Subcutaneous abdominal adipose tissue (tissue), 5 donors: ENCODE data around the gene FNIP2.

Experiments used
- H3K27ac ChIP-seq: one replicate; pipeline ENCODE4 v1.7.0; 2013; ENCODE audit warnings: low read depth, mild to moderate bottlenecking, inconsistent platforms, low read length, moderate library complexity
- H3K27me3 ChIP-seq, 5 donors: one replicate each; pipeline ENCODE4 v1.7.0; 2013; ENCODE audit warnings: low read length in 5 of 5, inconsistent platforms in 1 of 5; ENCODE audit not compliant: control insufficient read depth in 5 of 5, insufficient read depth in 4 of 5
- H3K36me3 ChIP-seq, 5 donors: one replicate each; pipeline ENCODE4 v1.7.0; 2013; ENCODE audit warnings: low read length in 5 of 5; ENCODE audit not compliant: control insufficient read depth in 5 of 5, insufficient read depth in 5 of 5
- H3K4me1 ChIP-seq, 5 donors: one replicate each; pipeline ENCODE4 v1.7.0; 2013; ENCODE audit warnings: low read length in 5 of 5, mild to moderate bottlenecking in 3 of 5, moderate library complexity in 1 of 5; ENCODE audit not compliant: control insufficient read depth in 5 of 5, insufficient read depth in 5 of 5
- H3K4me3 ChIP-seq, 5 donors: one replicate each; pipeline ENCODE4 v1.7.0; 2013; ENCODE audit warnings: low read length in 5 of 5, low read depth in 1 of 5
- H3K9ac ChIP-seq, 5 donors: one replicate each; pipeline ENCODE4 v1.7.0; 2013; ENCODE audit warnings: low read length in 5 of 5, mild to moderate bottlenecking in 4 of 5, moderate library complexity in 3 of 5
- H3K9me3 ChIP-seq, 5 donors: one replicate each; pipeline ENCODE4 v1.7.0; 2013; ENCODE audit warnings: low read length in 5 of 5; ENCODE audit not compliant: control insufficient read depth in 5 of 5
- donor health status: healthy.
- donor health status: healthy.
- donor health status: healthy.
- donor health status: healthy.
- donor health status: healthy.

FNIP2 gene

DNA sequence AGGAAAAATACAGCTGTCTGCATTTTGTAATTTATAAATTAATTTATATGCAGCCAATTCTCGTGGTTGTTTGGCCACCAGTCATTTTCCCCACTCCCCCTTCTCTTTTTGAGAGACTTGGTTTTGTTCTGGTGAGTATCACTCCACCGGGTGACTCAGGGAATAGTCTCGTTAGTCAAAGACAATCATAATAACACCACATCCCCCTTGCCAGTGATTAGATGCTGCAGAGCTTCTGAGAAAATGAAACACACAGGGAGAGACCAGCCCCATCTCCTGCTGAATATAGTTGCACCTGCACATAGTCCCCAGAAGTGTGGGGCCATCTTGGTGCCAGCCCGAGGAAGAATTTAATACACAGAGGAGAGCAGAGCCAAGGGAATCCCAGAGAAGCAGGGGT is 8.0 kb upstream of the FNIP2 start:
- H3K4me3 ChIP-seq = no peak overlapping the region
- H3K9me3 ChIP-seq = no peaks in the 10 kb centered on the region
- peaks cover 0 to 4% (median 0%) of the 10 kb centered on the region in 5 donors for H3K4me1 ChIP-seq
- H3K27me3 ChIP-seq = no peaks in the 10 kb centered on the region
- H3K9ac ChIP-seq = no peak overlapping the region
- H3K27ac ChIP-seq = no peak overlapping the region
- H3K36me3 ChIP-seq = no peaks in the 10 kb centered on the region

DNA sequence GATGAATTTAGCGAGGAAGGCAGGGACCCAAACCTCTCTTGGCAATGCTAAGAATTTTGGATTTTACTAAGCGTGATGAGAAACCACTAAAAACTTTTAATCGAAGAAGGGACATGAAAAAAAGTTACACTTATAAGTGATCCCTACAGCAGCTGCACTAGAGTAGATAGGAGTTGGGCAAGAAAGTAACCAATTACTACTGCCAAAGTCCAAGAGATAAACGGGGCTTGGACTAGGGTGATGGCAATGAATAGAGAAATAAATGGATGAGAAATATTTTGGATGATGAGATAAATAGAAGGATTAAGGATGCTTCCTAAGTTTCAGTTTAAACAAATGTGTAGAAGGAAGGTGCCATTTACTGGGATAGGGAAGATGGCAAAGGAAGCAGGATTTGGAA is 6.3 kb upstream of the FNIP2 start:
- no peak overlapping the region for H3K27ac ChIP-seq
- no peaks in the 10 kb centered on the region for H3K36me3 ChIP-seq
- H3K9me3 ChIP-seq = no peaks in the 10 kb centered on the region
- no peaks in the 10 kb centered on the region for H3K27me3 ChIP-seq
- no peak overlapping the region for H3K9ac ChIP-seq
- H3K4me3 ChIP-seq = no peak overlapping the region
- H3K4me1 ChIP-seq = peaks cover 0 to 4% (median 4%) of the 10 kb centered on the region in 5 donors

DNA sequence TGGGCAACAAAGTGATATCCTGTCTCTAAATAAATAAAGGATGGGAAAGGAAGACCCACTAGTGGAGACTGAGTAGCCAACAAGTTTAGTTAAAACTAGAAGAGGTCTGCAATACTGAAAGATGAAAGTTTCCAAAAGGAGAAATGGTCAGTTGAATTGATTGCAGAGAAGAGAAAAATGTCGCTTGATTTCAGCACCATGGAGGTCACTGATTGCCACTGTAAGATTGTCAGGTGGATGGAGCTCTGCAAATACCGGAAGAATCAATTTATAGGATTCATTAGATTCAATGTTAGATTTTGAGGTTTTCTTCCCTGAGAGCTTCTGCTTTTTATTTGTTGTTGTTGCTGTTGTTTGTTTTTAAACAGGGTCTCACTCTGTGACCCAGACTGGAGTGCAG is 5.4 kb upstream of the FNIP2 start:
- H3K9ac ChIP-seq = no peak overlapping the region
- no peak overlapping the region for H3K27ac ChIP-seq
- H3K27me3 ChIP-seq = no peaks in the 10 kb centered on the region
- no peaks in the 10 kb centered on the region for H3K9me3 ChIP-seq
- no peaks in the 10 kb centered on the region for H3K36me3 ChIP-seq
- H3K4me3 ChIP-seq = no peak overlapping the region
- H3K4me1 ChIP-seq = peaks cover 0 to 11% (median 9%) of the 10 kb centered on the region in 5 donors

DNA sequence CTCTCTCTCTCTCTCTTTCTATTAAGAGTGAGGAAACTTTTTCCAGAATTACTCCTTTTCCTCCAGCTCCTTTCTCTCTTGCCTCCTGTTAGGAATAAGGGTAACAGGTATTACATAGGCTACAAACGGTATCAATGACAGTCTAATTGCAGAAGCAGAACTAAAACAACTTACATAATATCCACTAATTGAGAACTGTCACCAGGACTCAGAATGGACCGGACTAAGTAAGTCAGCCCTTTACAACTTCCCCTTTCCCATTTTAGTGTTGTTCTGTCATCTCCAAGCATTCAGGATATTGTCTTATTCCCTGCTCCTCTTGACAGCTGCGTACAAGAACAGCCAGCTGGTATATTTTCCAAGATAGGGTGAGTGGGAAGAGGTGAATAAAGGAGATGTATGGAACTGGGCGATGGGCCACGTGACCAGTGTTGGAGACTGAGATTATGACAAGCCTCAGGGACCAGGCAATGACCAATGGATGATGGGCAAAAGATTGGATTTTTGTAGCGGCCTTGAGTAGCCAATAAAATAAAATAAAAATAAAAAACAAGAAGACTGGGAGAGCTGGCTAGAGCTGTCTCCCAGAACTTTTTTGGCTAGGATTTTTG is 2.3 kb upstream of the FNIP2 start:
- no peaks in the 10 kb centered on the region for H3K27me3 ChIP-seq
- H3K27ac ChIP-seq = no peak overlapping the region
- no peaks in the 10 kb centered on the region for H3K36me3 ChIP-seq
- peaks cover 0 to 31% (median 29%) of the 10 kb centered on the region in 5 donors for H3K4me1 ChIP-seq
- no peak overlapping the region for H3K4me3 ChIP-seq
- no peaks in the 10 kb centered on the region for H3K9me3 ChIP-seq
- no peak overlapping the region for H3K9ac ChIP-seq

DNA sequence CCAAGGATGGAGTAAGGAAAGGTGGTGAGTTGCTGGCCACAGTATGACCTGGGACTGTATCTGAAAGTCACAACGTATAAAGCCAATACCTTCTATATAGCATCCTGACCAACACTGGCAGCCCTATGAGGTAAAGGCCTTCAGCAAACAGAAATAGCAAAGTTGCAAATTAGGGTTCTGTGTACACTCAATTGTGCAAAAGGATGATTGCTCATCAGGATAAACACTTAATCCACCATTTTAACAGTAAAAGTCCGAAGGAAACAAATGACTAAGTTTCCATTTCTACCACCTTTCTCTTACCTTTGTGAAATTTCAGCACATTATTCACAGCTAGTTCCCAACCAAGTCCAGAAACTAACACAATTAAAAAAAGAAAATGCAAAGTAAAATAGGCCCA is 1.4 kb upstream of the FNIP2 start:
- Histone ChIP-seq H3K27me3 (no peaks in the 10 kb centered on the region), H3K9me3 (no peaks in the 10 kb centered on the region), H3K4me1 (peaks cover 0 to 39% (median 36%) of the 10 kb centered on the region in 5 donors), H3K4me3 (no peak overlapping the region), H3K9ac (no peak overlapping the region), H3K36me3 (no peaks in the 10 kb centered on the region), H3K27ac (peak overlapping the region; percentile 93)

DNA sequence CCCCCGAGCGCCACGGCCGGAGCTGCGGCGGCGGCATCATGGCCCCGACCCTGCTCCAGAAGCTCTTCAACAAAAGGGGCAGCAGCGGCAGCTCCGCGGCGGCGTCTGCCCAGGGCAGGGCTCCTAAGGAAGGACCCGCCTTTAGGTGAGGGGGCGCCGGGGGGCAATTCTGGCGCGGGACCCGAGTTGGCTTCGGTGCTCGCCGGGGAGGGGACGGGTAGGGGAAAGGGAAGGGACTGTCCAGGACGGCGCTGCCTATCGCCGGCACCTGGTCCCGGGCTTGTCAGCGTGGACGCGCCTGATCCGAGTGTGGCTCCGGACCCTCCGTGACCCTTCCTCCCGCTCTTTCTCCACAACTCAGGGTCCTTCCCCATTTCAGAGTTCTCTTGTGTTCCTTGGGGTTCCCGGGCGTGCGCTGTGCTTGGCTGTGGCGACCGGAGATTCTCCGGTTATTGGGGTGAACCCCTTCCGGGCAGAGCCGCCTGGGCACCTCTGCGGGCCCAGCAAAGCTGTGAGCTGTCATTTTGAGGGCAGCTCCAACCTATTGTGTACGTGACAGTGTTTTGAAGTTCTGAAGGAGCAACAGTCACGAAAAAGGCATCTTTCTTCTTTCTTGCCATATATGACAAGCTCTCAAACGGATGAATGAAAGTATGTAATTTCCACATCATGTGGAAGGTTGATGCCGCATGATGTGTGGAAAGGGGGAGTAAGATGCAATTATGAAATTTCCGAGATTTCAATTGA is 522 bp downstream of the FNIP2 start:
- Histone ChIP-seq H3K4me3 (peak overlapping the region; percentile 86 to 94 (median 90)), H3K9ac (peak overlapping the region; percentile 75 to 99 (median 90)), H3K27me3 (no peaks in the 10 kb centered on the region), H3K4me1 (peaks cover 0 to 43% (median 36%) of the 10 kb centered on the region in 5 donors), H3K36me3 (no peaks in the 10 kb centered on the region), H3K9me3 (no peaks in the 10 kb centered on the region), H3K27ac (peak overlapping the region; percentile 90)

DNA sequence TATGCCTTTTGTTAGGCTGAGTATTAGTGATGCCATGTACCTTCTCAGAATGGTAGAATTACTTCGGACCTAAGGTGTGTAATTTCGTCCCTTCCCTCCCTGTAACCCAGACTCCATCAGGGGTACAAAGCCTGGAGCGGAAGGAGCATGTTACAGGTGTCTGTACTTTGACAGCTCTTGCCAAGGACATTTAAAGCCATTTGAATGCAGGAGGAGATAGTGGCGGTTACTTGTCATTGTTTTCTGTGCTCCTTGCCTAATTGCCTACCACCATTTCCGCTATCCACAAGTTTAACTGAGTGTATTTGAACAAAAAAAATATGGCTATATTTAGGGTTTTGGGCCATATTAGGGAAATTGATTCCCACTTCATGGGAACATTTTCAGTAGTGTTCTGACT is 1.8 kb downstream of the FNIP2 start:
- Histone ChIP-seq H3K27me3 (no peaks in the 10 kb centered on the region), H3K4me1 (peaks cover 5 to 56% (median 48%) of the 10 kb centered on the region in 5 donors), H3K9me3 (no peaks in the 10 kb centered on the region), H3K9ac (peak overlapping the region in 1 of 5 donors; percentile 89), H3K36me3 (no peaks in the 10 kb centered on the region), H3K4me3 (peak overlapping the region; percentile 86 to 94 (median 90)), H3K27ac (peak overlapping the region; percentile 39)

GRCh38 chr4:158771776-158772175 is 3.0 kb downstream of the FNIP2 start:
- Histone ChIP-seq H3K9me3 (no peaks in the 10 kb centered on the region), H3K4me1 (peaks cover 5 to 60% (median 48%) of the 10 kb centered on the region in 5 donors), H3K4me3 (peak overlapping the region in 3 of 5 donors; percentile 86 to 92 (median 89)), H3K36me3 (no peaks in the 10 kb centered on the region), H3K27ac (peak overlapping the region; percentile 39), H3K9ac (no peak overlapping the region), H3K27me3 (no peaks in the 10 kb centered on the region)

- Histone ChIP-seq H3K4me3 (no peak overlapping the region), H3K27ac (peak overlapping the region; percentile 86), H3K9me3 (no peaks in the 10 kb centered on the region), H3K36me3 (no peaks in the 10 kb centered on the region), H3K4me1 (peaks cover 5 to 57% (median 41%) of the 10 kb centered on the region in 5 donors), H3K9ac (peak overlapping the region in 2 of 5 donors; percentile 35 to 68), H3K27me3 (no peaks in the 10 kb centered on the region)
Observed at GRCh38 chr4:158775091-158775651, 6.3 kb downstream of the FNIP2 start.

GRCh38 chr4:158776106-158776505 is 7.3 kb downstream of the FNIP2 start:
- peaks cover 5 to 48% (median 32%) of the 10 kb centered on the region in 5 donors for H3K4me1 ChIP-seq
- no peaks in the 10 kb centered on the region for H3K9me3 ChIP-seq
- peak overlapping the region; percentile 32 for H3K27ac ChIP-seq
- H3K4me3 ChIP-seq = no peak overlapping the region
- H3K27me3 ChIP-seq = no peaks in the 10 kb centered on the region
- no peak overlapping the region for H3K9ac ChIP-seq
- H3K36me3 ChIP-seq = no peaks in the 10 kb centered on the region
